Activated T-helper 1 cell treated with anti-CD3 and anti-CD28 coated beads, Interleukin-12 subunit alpha, Interleukin-12 subunit beta, Interleukin-2, Interleukin-4 antibody, amounts not matched to agents 30 ng/mL and 10 ng/mL and 1 ng/mL, durations not matched to agents 14 hours and 24 hours and 36 hours (primary cell): ENCODE measurements around the gene ACAA1. TPM values are rescaled to one million over a fixed set of nuclear protein-coding genes. Genes with fewer than 3 reads are reported as not detected.

ENCODE experiments used
- DNase-seq: peaks from one replicate; pipeline ENCODE4 v3.0.0; 2021; ENCODE audit warnings: low spot score
- H3K27ac Mint-ChIP-seq: one replicate; pipeline ENCODE4 v1.8.0; 2021; ENCODE audit warnings: mild to moderate bottlenecking, mixed read lengths
- H3K27me3 Mint-ChIP-seq: one replicate; pipeline ENCODE4 v1.8.0; 2022; ENCODE audit warnings: mild to moderate bottlenecking, moderate library complexity, mixed read lengths; ENCODE audit not compliant: insufficient read depth
- H3K36me3 Mint-ChIP-seq: one replicate; pipeline ENCODE4 v1.8.0; 2021; ENCODE audit warnings: low read depth, mixed read lengths
- H3K4me1 Mint-ChIP-seq: one replicate; pipeline ENCODE4 v1.8.0; 2021; ENCODE audit warnings: low read depth, mixed read lengths
- H3K4me3 Mint-ChIP-seq: one replicate; pipeline ENCODE4 v1.8.0; 2021; ENCODE audit warnings: mild to moderate bottlenecking, moderate library complexity, mixed read lengths
- H3K9me3 Mint-ChIP-seq: one replicate; pipeline ENCODE4 v1.8.0; 2021; ENCODE audit warnings: mixed read lengths
- intact Hi-C: fragments of 100-400 bp; cut with micrococcal nuclease; formaldehyde crosslinking; loops from one replicate; pipeline ENCODE4 v1.15.1; 2024
- total RNA-seq: library from RNA; stranded (reverse); gene quantifications from 2 replicates; pipeline ENCODE4 v1.2.3, GENCODE V29; 2022

ACAA1 gene
- total RNA-seq, 1 donor from 2014 or later: 69.3 TPM

DNA sequence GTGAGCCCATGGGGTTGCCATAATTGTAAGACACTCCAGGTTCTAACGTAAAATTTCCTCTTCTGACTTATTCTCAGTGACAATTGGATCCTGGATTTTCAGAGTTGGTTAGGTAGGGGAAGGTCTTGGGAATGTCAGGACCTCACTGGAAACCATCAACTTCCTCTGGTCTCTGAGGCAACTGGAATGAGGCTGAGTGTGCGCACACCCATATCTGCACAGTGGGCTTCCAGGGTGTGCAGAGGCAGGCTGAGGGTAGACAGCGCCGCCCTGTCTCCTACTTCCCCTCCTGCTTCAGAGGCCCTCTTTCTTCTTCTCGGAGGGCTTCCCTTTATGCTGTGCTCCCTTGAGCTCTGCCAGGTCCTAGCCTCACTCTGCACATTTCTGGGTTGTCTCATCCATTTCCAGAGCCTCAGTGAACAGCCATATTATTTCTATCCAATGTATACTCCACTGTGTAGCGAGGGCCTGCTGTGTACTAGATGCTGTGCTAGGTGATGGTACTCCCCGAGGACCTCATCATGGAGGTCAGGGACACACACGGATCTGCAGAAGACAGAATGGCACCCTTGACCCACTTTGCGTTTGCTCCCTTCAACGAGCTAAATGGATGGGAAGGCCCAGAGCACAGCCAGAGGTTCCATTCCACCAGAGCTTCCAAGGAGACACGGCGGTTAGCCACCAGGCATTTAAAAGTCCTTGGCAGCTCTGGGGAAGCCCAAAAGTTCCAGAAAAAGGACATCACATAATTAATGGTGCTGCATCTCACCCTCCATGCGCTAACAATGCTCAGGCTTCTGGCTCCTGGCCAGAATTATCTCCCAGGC is 18.3 kb downstream of the ACAA1 start:
- H3K27ac Mint-ChIP-seq: no peak overlapping the region
- intact Hi-C loops: loop anchor here (1.0 to 5.0 kb wide), 5 partner anchors 134 to 362 kb away; partner anchors contain the start of gene XYLB
- H3K36me3 Mint-ChIP-seq: peaks cover 23% of the 10 kb centered on the region

DNA sequence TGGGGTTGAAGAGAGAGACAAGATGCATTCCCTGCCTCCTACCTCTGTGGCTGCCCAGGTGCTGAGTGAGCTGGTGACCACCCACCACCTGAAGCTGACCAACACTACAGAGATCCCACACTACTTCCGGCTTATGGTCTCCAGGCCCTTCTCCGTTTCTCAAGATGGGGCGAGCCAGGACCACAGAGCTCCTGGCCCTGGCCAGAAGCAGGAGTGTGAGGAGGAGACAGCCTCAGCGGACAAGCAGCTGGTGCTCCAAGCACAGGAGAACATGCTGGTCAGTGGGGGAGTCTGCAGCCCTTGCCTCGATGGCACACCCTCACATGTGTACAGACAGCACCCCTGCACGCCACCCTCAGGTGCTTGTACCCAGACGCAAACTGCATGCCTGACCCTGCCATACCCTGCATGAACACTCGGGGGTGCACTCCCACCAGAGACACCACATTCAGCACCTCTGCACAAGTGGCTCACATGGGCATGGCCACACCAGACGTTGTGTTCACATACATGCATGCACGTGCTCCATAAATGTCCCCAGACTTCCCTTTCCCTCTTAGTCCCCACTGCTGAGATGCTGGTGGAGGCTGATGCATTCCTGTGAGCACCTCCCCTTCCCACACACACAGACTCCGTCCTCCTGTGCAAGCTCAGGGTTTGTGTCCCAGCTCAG is 19.0 kb downstream of the ACAA1 start:
- Mint-ChIP-seq H3K9me3 (no peaks in the 10 kb centered on the region), H3K4me1 (no peaks in the 10 kb centered on the region), H3K36me3 (peaks cover 18% of the 10 kb centered on the region), H3K4me3 (no peak overlapping the region), H3K27me3 (no peaks in the 10 kb centered on the region), H3K27ac (no peak overlapping the region)
- peak; percentile 60 for DNase-seq
- intact Hi-C loops: loop anchor here (1.0 to 5.0 kb wide), 5 partner anchors 134 to 362 kb away; partner anchors contain the start of gene XYLB

More for the DNA sequence above, 18.3 kb downstream of the ACAA1 start:
- no peak for DNase-seq
- Mint-ChIP-seq H3K27me3 (no peaks in the 10 kb centered on the region), H3K4me3 (no peak overlapping the region), H3K4me1 (no peaks in the 10 kb centered on the region), H3K9me3 (no peaks in the 10 kb centered on the region)

DNA sequence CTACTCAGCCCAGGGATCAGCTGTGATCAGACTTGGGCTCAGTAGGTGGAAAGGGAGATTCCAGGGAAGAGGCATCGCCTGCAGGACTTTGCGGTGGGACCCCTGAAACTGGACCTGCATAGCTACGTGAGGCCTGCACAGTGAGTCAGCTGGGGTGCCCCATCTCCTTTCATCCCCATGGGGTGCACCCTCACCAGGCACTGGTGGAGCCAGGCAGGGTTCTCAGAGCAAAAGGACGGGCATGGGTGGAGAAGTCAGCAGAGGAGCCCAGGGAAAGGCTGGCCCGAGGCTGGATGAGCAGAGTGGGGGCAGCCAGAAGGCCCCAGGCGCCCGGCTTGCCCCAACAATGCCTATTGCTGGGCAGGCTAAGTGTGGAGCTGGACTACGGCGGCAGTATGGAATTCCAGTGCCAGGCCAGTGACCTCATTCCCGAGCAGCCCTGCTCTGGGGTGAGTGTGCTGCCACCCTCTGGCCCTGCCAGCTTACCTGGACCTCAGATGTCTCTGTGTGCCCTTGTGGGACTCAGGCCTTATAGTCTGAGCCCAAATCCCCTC is 19.7 kb downstream of the ACAA1 start:
- H3K36me3 Mint-ChIP-seq: peaks cover 13% of the 10 kb centered on the region
- H3K4me3 Mint-ChIP-seq: no peak overlapping the region
- no peak overlapping the region for H3K27ac Mint-ChIP-seq
- intact Hi-C loops: loop anchor here (5.0 kb wide), 1 partner anchor 135 kb away; no protein-coding TSS in a partner anchor
- no peaks in the 10 kb centered on the region for H3K9me3 Mint-ChIP-seq
- no peaks in the 10 kb centered on the region for H3K27me3 Mint-ChIP-seq
- H3K4me1 Mint-ChIP-seq: no peaks in the 10 kb centered on the region
- no peak for DNase-seq

GRCh38 chr3:38116471-38117162 is 20.3 kb downstream of the ACAA1 start:
- Mint-ChIP-seq H3K4me1 (no peaks in the 10 kb centered on the region), H3K9me3 (no peaks in the 10 kb centered on the region), H3K27me3 (no peaks in the 10 kb centered on the region), H3K4me3 (no peak overlapping the region), H3K27ac (no peak overlapping the region), H3K36me3 (peaks cover 9% of the 10 kb centered on the region)
- intact Hi-C loops: loop anchor here (5.0 kb wide), 1 partner anchor 136 kb away; no protein-coding TSS in a partner anchor
- no peak for DNase-seq

DNA sequence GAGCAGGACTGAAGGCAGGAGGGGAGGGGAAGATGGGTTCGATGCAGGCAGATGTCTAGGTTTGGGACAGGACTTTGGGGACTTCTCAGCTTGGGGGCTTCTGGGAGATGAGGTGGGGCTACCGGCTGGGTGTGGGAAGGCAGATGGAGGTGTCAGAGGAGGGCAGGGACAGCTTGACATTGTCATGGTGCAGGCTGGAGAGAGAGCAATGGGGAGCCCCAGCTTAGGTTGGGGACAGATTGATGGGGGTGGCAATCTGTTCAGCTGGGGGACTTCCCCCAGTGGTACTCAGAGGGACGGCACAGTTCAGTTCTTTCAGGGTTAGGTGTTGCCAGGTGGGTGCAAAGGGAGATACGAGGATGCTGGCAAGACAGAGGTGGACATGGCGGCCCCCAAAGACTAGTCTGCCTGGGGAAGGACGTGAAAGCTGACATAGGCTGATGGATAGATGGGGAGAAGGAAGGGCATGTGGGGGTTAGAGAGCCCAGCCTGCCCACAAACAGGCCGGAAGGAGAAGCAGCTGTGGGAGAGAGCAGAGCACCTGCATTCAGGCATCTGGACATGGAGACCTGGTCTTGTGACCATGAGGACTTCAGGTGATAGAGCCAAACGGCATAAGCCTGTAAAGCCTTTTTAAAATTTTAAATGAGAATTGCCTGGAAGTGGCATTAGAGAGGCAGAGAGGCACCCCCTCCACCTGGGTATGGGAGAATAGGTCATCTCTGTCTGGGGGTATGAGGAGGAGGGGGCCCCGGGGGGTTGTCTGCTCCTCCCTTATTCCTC is 21.1 kb downstream of the ACAA1 start:
- Mint-ChIP-seq H3K4me1 (no peaks in the 10 kb centered on the region), H3K27me3 (no peaks in the 10 kb centered on the region), H3K27ac (no peak overlapping the region), H3K9me3 (no peaks in the 10 kb centered on the region), H3K4me3 (no peak overlapping the region), H3K36me3 (peaks cover 7% of the 10 kb centered on the region)
- intact Hi-C loops: loop anchor here (5.0 kb wide), 1 partner anchor 136 kb away; no protein-coding TSS in a partner anchor
- no peak for DNase-seq

DNA sequence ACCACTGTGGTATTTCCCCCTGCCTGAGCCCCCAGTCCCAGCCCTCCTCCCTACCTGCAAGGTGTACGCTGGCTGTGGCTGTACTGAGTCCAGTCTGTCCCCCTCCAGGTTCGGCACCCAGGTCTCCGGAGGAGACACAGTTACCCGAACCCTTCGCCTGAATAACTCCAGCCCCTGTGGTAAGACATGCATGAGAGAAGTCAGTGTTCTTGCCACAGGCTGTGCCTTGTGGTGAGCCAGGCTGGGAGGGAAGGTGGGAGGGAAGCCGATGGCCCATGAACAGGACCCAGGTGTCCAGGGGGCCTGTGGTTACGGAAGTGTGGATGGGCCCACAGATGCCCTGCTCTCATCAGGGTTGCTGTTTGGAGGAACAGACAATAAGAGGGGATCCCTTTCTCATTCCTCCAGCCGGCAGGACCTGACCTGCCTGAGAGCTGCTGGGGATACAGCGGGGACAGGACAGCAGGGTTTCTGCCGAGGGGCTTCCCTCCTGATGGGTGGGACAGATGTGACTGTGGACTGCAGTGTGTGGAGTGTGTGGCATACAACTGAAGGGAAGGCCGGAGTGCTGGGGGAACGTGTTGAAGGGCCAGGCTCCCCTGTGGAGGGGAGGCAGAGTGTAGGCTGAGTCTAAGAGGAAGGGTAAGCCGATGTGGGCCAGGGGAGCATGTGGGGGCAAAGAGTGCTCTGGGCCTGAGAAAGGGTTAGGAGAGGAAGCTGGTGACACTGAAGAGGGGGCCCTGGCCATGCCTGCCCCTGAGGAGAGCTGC is 21.9 kb downstream of the ACAA1 start:
- intact Hi-C loops: loop anchor here (5.0 kb wide), 1 partner anchor 137 kb away; no protein-coding TSS in a partner anchor
- Mint-ChIP-seq H3K4me3 (no peak overlapping the region), H3K27me3 (no peaks in the 10 kb centered on the region), H3K4me1 (no peaks in the 10 kb centered on the region), H3K27ac (no peak overlapping the region), H3K36me3 (peaks cover 3% of the 10 kb centered on the region), H3K9me3 (no peaks in the 10 kb centered on the region)
- no peak for DNase-seq

- intact Hi-C loops: no loop called here
- Mint-ChIP-seq H3K27me3 (no peaks in the 10 kb centered on the region), H3K36me3 (peaks cover 2% of the 10 kb centered on the region), H3K9me3 (no peaks in the 10 kb centered on the region), H3K4me1 (no peaks in the 10 kb centered on the region), H3K27ac (no peak overlapping the region), H3K4me3 (no peak overlapping the region)
- no peak for DNase-seq
These were observed 22.7 kb downstream of the ACAA1 start for GRCh38 chr3:38114052-38114874.

DNA sequence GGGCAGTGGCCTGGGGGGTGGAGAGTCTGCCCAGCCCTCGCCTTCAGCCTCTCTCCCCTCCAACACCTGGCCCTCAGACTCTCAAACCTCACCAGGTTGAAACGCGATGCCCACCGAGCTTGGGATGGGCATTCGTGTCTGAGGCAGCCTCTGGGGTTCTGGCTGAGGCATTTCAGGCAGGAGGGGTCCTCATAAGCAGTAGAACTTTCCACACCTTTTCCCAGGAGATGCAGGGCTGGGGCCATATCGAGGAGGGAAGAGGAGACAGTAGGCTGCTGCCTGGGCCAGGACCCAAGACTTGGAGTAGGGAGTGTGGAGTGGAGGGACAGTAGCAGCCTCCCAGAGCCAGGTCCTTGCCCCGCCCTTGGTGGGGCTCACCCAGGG is 24.6 kb downstream of the ACAA1 start:
- intact Hi-C loops: no loop called here
- no peak overlapping the region for H3K27ac Mint-ChIP-seq
- H3K9me3 Mint-ChIP-seq: no peaks in the 10 kb centered on the region
- DNase-seq: no peak
- no peaks in the 10 kb centered on the region for H3K36me3 Mint-ChIP-seq
- no peaks in the 10 kb centered on the region for H3K4me1 Mint-ChIP-seq
- no peaks in the 10 kb centered on the region for H3K27me3 Mint-ChIP-seq
- H3K4me3 Mint-ChIP-seq: no peak overlapping the region

GRCh38 chr3:38111696-38112377 is 25.1 kb downstream of the ACAA1 start:
- Mint-ChIP-seq H3K36me3 (no peaks in the 10 kb centered on the region), H3K4me1 (no peaks in the 10 kb centered on the region), H3K27ac (no peak overlapping the region), H3K4me3 (no peak overlapping the region), H3K9me3 (no peaks in the 10 kb centered on the region), H3K27me3 (peaks cover under 1% of the 10 kb centered on the region)
- intact Hi-C loops: no loop called here
- DNase-seq: no peak

GRCh38 chr3:38111201-38111600 is 25.7 kb downstream of the ACAA1 start:
- H3K4me1 Mint-ChIP-seq: no peaks in the 10 kb centered on the region
- intact Hi-C loops: no loop called here
- H3K27ac Mint-ChIP-seq: no peak overlapping the region
- H3K4me3 Mint-ChIP-seq: no peak overlapping the region
- no peak for DNase-seq
- H3K27me3 Mint-ChIP-seq: peaks cover 2% of the 10 kb centered on the region
- H3K36me3 Mint-ChIP-seq: no peaks in the 10 kb centered on the region
- H3K9me3 Mint-ChIP-seq: no peaks in the 10 kb centered on the region
